ENCODE measurements around the gene HIPK2. TPM values are rescaled to one million over a fixed set of nuclear protein-coding genes. Genes with fewer than 3 reads are reported as not detected.

The HIPK2 gene
- total and polyA plus RNA-seq, 2 of the 4 experiments (the other 2 are of a cell fraction), result 22.0 to 27.1 TPM

GRCh38 chr7:139777948-139778841, at the start of gene HIPK2 (continued):
- TF ChIP-seq ELK1 (IDR thresholded peaks at IDR 0.05; ENCODE audit: borderline replicate concordance, low read depth, low read length), result no peak

GRCh38 chr7:139827042-139827441, 49.2 kb upstream of the HIPK2 start:
- peak overlapping the region; percentile 16; the same call in 1 of the 2 replicates for H3K18ac ChIP-seq (ENCODE audit: low read depth, low read length)
- no peak overlapping the region for H3K4me2 ChIP-seq (ENCODE audit: low read depth, low read length)
- intact Hi-C loops (cut with micrococcal nuclease), result loop anchor here (5.0 kb wide), 1 partner anchor 170 kb away; no protein-coding TSS in a partner anchor
- H3K36me3 ChIP-seq (ENCODE audit: control insufficient read depth, insufficient read depth, low read length), result no peaks in the 10 kb centered on the region
- peak overlapping the region; percentile 76 for H2AK5ac ChIP-seq (ENCODE audit: low read depth, low read length)
- in situ Hi-C loops (cut with MboI; ENCODE audit: low sequenced_read_pairs), result no loop called here
- H3K9me1 ChIP-seq (ENCODE audit: insufficient read depth, low read length), result peaks cover 16% of the 10 kb centered on the region
- H2BK20ac ChIP-seq (ENCODE audit: low read depth, low read length), result peak overlapping the region; percentile 78; the same call in 1 of the 2 replicates
- peak overlapping the region; percentile 26 for H4K91ac ChIP-seq (ENCODE audit: insufficient read depth, low read depth, low read length)
- no peak overlapping the region for H3K9ac ChIP-seq (ENCODE audit: low read depth, low read length)
- H3K23ac ChIP-seq (ENCODE audit: low read depth, low read length), result no peak overlapping the region
- ATAC-seq (ENCODE audit: low read depth), result no peak
- ChIA-PET CTCF (no interaction called here), POLR2A (ENCODE audit: unreplicated experiment) (no interaction called here)
- H3K14ac ChIP-seq (replicated peaks; ENCODE audit: low read depth, low read length), result no peak overlapping the region; the same call in 1 of the 2 replicates
- no peak overlapping the region for H2AFZ ChIP-seq (replicated peaks; ENCODE audit: low read length, poor library complexity)
- dilution Hi-C loops (cut with HindIII; ENCODE audit: low sequenced_read_pairs, unreplicated experiment), result no loop called here
- H2BK5ac ChIP-seq (ENCODE audit: low read depth, low read length, poor library complexity, severe bottlenecking), result no peak overlapping the region
- peak overlapping the region; percentile 68; the same call in 1 of the 2 replicates for H3K4ac ChIP-seq (ENCODE audit: low read depth, low read length)
- no peak overlapping the region for H3K56ac ChIP-seq (ENCODE audit: extremely low read depth, insufficient read depth, low read length)
- H3K27ac ChIP-seq (ENCODE audit: insufficient read depth, low read length), result no peak overlapping the region
- H2BK15ac ChIP-seq (ENCODE audit: low read depth, low read length), result peak overlapping the region; percentile 8; the same call in 1 of the 3 replicates
- no peak overlapping the region for H4K8ac ChIP-seq (ENCODE audit: low read depth in 2 of 2, low read length in 2 of 2)
- DNase-seq, result no peak
- H2BK120ac ChIP-seq (ENCODE audit: low read depth, low read length), result peak overlapping the region; percentile 77; the same call in 1 of the 2 replicates
- H4K5ac ChIP-seq (ENCODE audit: low read depth, low read length), result peak overlapping the region; percentile 10; the same call in 1 of the 2 replicates
- no peak overlapping the region for H3K4me3 ChIP-seq (ENCODE audit: insufficient read depth, low read depth, low read length)
- H3K27me3 ChIP-seq (ENCODE audit: control insufficient read depth, insufficient read depth, low read length), result no peaks in the 10 kb centered on the region
- peaks cover 39% of the 10 kb centered on the region for H3K4me1 ChIP-seq (ENCODE audit: control insufficient read depth, insufficient read depth, low read length)
- no TSS peak for BruUV-seq (replicated peaks)
- H4K20me1 ChIP-seq (ENCODE audit: insufficient read depth, low read length), result no peaks in the 10 kb centered on the region
- no peak overlapping the region for H2AK9ac ChIP-seq (replicated peaks; ENCODE audit: low read depth, low read length, poor library complexity)
- TF ChIP-seq POLR2A (IDR thresholded peaks at IDR 0.05; ENCODE audit: low read depth, low read length), result no peak
- H3K9me3 ChIP-seq (ENCODE audit: control insufficient read depth, insufficient read depth, low read length), result no peaks in the 10 kb centered on the region
- peaks cover 0 to 14% of the 10 kb centered on the region in 2 experiments; a peak in 2 of 4 replicates for H3K79me1 ChIP-seq (ENCODE audit: low read depth in 1 of 2, low read length in 2 of 2)

Measured in IMR-90 (cell line).